ENCODE measurements around the gene FMNL2.

The FMNL2 gene

GRCh38 chr2:152445375-152445774 lies 110.4 kb downstream of the FMNL2 start:
- no peak overlapping the region for H3K27ac ChIP-seq (replicated peaks; ENCODE audit: low read length)
- no peak overlapping the region for H3K14ac ChIP-seq (ENCODE audit: low read length)
- H3K4me3 ChIP-seq (ENCODE audit: low read length in 2 of 2), result no peak overlapping the region
- no peak overlapping the region for H2AFZ ChIP-seq (ENCODE audit: low read length)
- no peak overlapping the region for H3K9ac ChIP-seq (ENCODE audit: low read depth, low read length, poor library complexity)
- H3K4me1 ChIP-seq (ENCODE audit: control insufficient read depth in 2 of 2, insufficient read depth in 1 of 2, low read depth in 1 of 2, low read length in 2 of 2), result peaks cover 7 to 19% of the 10 kb centered on the region in 2 donors
- H2AK5ac ChIP-seq (ENCODE audit: low read depth, low read length), result no peak overlapping the region
- WGBS, 2 donors (ENCODE audit: extremely low coverage in 2 of 2, insufficient read length in 2 of 2, insufficient replicate concordance in 1 of 2), result no CpG with 5 or more reads among the region's 2 CpGs
- H3K4me2 ChIP-seq (ENCODE audit: insufficient read depth, low read length, poor library complexity, severe bottlenecking), result no peak overlapping the region
- H3K27me3 ChIP-seq (ENCODE audit: control insufficient read depth in 3 of 3, insufficient read depth in 3 of 3, low read depth in 1 of 3, low read length in 3 of 3), result no peaks in the 10 kb centered on the region
- H3K4ac ChIP-seq (ENCODE audit: low read length), result no peak overlapping the region
- no peak overlapping the region for H2BK15ac ChIP-seq (ENCODE audit: low read length)
- H3K9me3 ChIP-seq (replicated peaks in 1 of 2; ENCODE audit: control insufficient read depth in 2 of 2, insufficient read depth in 1 of 2, low read depth in 1 of 2, low read length in 2 of 2), result no peaks in the 10 kb centered on the region
- no peak overlapping the region for H3K23ac ChIP-seq (ENCODE audit: low read depth, low read length, poor library complexity)
- no peaks in the 10 kb centered on the region for H3K79me1 ChIP-seq (ENCODE audit: low read depth, low read length)
- no peak overlapping the region for H4K91ac ChIP-seq (ENCODE audit: low read depth, low read length, poor library complexity)
- no peak overlapping the region for H4K8ac ChIP-seq (ENCODE audit: low read depth, low read length)
- H2BK5ac ChIP-seq (ENCODE audit: low read length), result no peak overlapping the region
- H3K36me3 ChIP-seq (replicated peaks in 1 of 2; ENCODE audit: control insufficient read depth in 2 of 2, insufficient read depth in 2 of 2, low read length in 2 of 2), result no peaks in the 10 kb centered on the region
- no peak overlapping the region for H2BK12ac ChIP-seq (ENCODE audit: low read length)
- H2BK120ac ChIP-seq (ENCODE audit: low read depth, low read length), result no peak overlapping the region
- no peak for DNase-seq (ENCODE audit: low spot score)
- no peak overlapping the region for H3K18ac ChIP-seq (ENCODE audit: low read length)

GRCh38 chr2:152445791-152446201 lies 110.8 kb downstream of the FMNL2 start:
- H4K91ac ChIP-seq (ENCODE audit: low read depth, low read length, poor library complexity), result no peak overlapping the region
- WGBS, 2 donors (ENCODE audit: extremely low coverage in 2 of 2, insufficient read length in 2 of 2, insufficient replicate concordance in 1 of 2), result no CpG with 5 or more reads among the region's 3 CpGs
- DNase-seq (ENCODE audit: low spot score), result no peak

GRCh38 chr2:152446213-152446612 lies 111.2 kb downstream of the FMNL2 start:
- no CpG with 5 or more reads among the region's 1 CpG for WGBS, 2 donors (ENCODE audit: extremely low coverage in 2 of 2, insufficient read length in 2 of 2, insufficient replicate concordance in 1 of 2)
- Histone ChIP-seq H3K14ac (ENCODE audit: low read length) (no peak overlapping the region), H4K91ac (ENCODE audit: low read depth, low read length, poor library complexity) (no peak overlapping the region), H3K23ac (ENCODE audit: low read depth, low read length, poor library complexity) (no peak overlapping the region), H3K79me1 (ENCODE audit: low read depth, low read length) (no peaks in the 10 kb centered on the region), H2AK5ac (ENCODE audit: low read depth, low read length) (no peak overlapping the region), H3K4me1 (ENCODE audit: control insufficient read depth in 2 of 2, insufficient read depth in 1 of 2, low read depth in 1 of 2, low read length in 2 of 2) (peaks cover 9 to 19% of the 10 kb centered on the region in 2 donors), H3K4me3 (ENCODE audit: low read length in 2 of 2) (no peak overlapping the region), H3K27ac (replicated peaks; ENCODE audit: low read length) (no peak overlapping the region), H2BK12ac (ENCODE audit: low read length) (no peak overlapping the region), H2BK15ac (ENCODE audit: low read length) (no peak overlapping the region), H3K9me3 (replicated peaks in 1 of 2; ENCODE audit: control insufficient read depth in 2 of 2, insufficient read depth in 1 of 2, low read depth in 1 of 2, low read length in 2 of 2) (no peaks in the 10 kb centered on the region), H3K4me2 (ENCODE audit: insufficient read depth, low read length, poor library complexity, severe bottlenecking) (no peak overlapping the region), H3K9ac (ENCODE audit: low read depth, low read length, poor library complexity) (no peak overlapping the region), H2BK120ac (ENCODE audit: low read depth, low read length) (no peak overlapping the region), H3K36me3 (replicated peaks in 1 of 2; ENCODE audit: control insufficient read depth in 2 of 2, insufficient read depth in 2 of 2, low read length in 2 of 2) (peaks cover 0 to 3% of the 10 kb centered on the region in 2 donors), H2BK5ac (ENCODE audit: low read length) (no peak overlapping the region), H2AFZ (ENCODE audit: low read length) (no peak overlapping the region), H4K8ac (ENCODE audit: low read depth, low read length) (no peak overlapping the region), H3K27me3 (ENCODE audit: control insufficient read depth in 3 of 3, insufficient read depth in 3 of 3, low read depth in 1 of 3, low read length in 3 of 3) (no peaks in the 10 kb centered on the region), H3K4ac (ENCODE audit: low read length) (no peak overlapping the region), H3K18ac (ENCODE audit: low read length) (no peak overlapping the region)
- DNase-seq (ENCODE audit: low spot score), result no peak

More at GRCh38 chr2:152445791-152446201, 110.8 kb downstream of the FMNL2 start:
- Histone ChIP-seq H2BK120ac (ENCODE audit: low read depth, low read length) (no peak overlapping the region), H4K8ac (ENCODE audit: low read depth, low read length) (no peak overlapping the region), H3K27me3 (ENCODE audit: control insufficient read depth in 3 of 3, insufficient read depth in 3 of 3, low read depth in 1 of 3, low read length in 3 of 3) (no peaks in the 10 kb centered on the region), H2BK15ac (ENCODE audit: low read length) (no peak overlapping the region), H3K4me1 (ENCODE audit: control insufficient read depth in 2 of 2, insufficient read depth in 1 of 2, low read depth in 1 of 2, low read length in 2 of 2) (peaks cover 9 to 19% of the 10 kb centered on the region in 2 donors), H3K9me3 (replicated peaks in 1 of 2; ENCODE audit: control insufficient read depth in 2 of 2, insufficient read depth in 1 of 2, low read depth in 1 of 2, low read length in 2 of 2) (no peaks in the 10 kb centered on the region), H2BK5ac (ENCODE audit: low read length) (no peak overlapping the region), H3K14ac (ENCODE audit: low read length) (no peak overlapping the region), H3K4me3 (ENCODE audit: low read length in 2 of 2) (no peak overlapping the region), H3K79me1 (ENCODE audit: low read depth, low read length) (no peaks in the 10 kb centered on the region), H3K4me2 (ENCODE audit: insufficient read depth, low read length, poor library complexity, severe bottlenecking) (no peak overlapping the region), H2AFZ (ENCODE audit: low read length) (no peak overlapping the region), H3K36me3 (replicated peaks in 1 of 2; ENCODE audit: control insufficient read depth in 2 of 2, insufficient read depth in 2 of 2, low read length in 2 of 2) (peaks cover 0 to 3% of the 10 kb centered on the region in 2 donors), H3K27ac (replicated peaks; ENCODE audit: low read length) (no peak overlapping the region), H3K18ac (ENCODE audit: low read length) (no peak overlapping the region), H2AK5ac (ENCODE audit: low read depth, low read length) (no peak overlapping the region), H3K4ac (ENCODE audit: low read length) (no peak overlapping the region), H3K9ac (ENCODE audit: low read depth, low read length, poor library complexity) (no peak overlapping the region), H3K23ac (ENCODE audit: low read depth, low read length, poor library complexity) (no peak overlapping the region), H2BK12ac (ENCODE audit: low read length) (no peak overlapping the region)

GRCh38 chr2:152447897-152448296 lies 112.9 kb downstream of the FMNL2 start:
- no peak overlapping the region for H3K18ac ChIP-seq (ENCODE audit: low read length)
- no peak overlapping the region for H2BK5ac ChIP-seq (ENCODE audit: low read length)
- H4K91ac ChIP-seq (ENCODE audit: low read depth, low read length, poor library complexity), result no peak overlapping the region
- H3K14ac ChIP-seq (ENCODE audit: low read length), result no peak overlapping the region
- no peak overlapping the region for H2AK5ac ChIP-seq (ENCODE audit: low read depth, low read length)
- H2BK12ac ChIP-seq (ENCODE audit: low read length), result no peak overlapping the region
- H3K4me1 ChIP-seq (ENCODE audit: control insufficient read depth in 2 of 2, insufficient read depth in 1 of 2, low read depth in 1 of 2, low read length in 2 of 2), result peaks cover 13 to 31% of the 10 kb centered on the region in 2 donors
- no peak overlapping the region for H3K9ac ChIP-seq (ENCODE audit: low read depth, low read length, poor library complexity)
- H2BK15ac ChIP-seq (ENCODE audit: low read length), result no peak overlapping the region
- H3K9me3 ChIP-seq (replicated peaks in 1 of 2; ENCODE audit: control insufficient read depth in 2 of 2, insufficient read depth in 1 of 2, low read depth in 1 of 2, low read length in 2 of 2), result no peaks in the 10 kb centered on the region
- no CpG with 5 or more reads among the region's 1 CpG for WGBS, 2 donors (ENCODE audit: extremely low coverage in 2 of 2, insufficient read length in 2 of 2, insufficient replicate concordance in 1 of 2)
- H3K27ac ChIP-seq (replicated peaks; ENCODE audit: low read length), result no peak overlapping the region
- no peak for DNase-seq (ENCODE audit: low spot score)
- no peak overlapping the region for H3K4ac ChIP-seq (ENCODE audit: low read length)
- H3K27me3 ChIP-seq (ENCODE audit: control insufficient read depth in 3 of 3, insufficient read depth in 3 of 3, low read depth in 1 of 3, low read length in 3 of 3), result no peaks in the 10 kb centered on the region
- H3K4me2 ChIP-seq (ENCODE audit: insufficient read depth, low read length, poor library complexity, severe bottlenecking), result no peak overlapping the region
- no peak overlapping the region for H3K23ac ChIP-seq (ENCODE audit: low read depth, low read length, poor library complexity)
- no peaks in the 10 kb centered on the region for H3K79me1 ChIP-seq (ENCODE audit: low read depth, low read length)
- H2BK120ac ChIP-seq (ENCODE audit: low read depth, low read length), result no peak overlapping the region
- no peak overlapping the region for H3K4me3 ChIP-seq (ENCODE audit: low read length in 2 of 2)
- no peak overlapping the region for H4K8ac ChIP-seq (ENCODE audit: low read depth, low read length)
- peaks cover 0 to 3% of the 10 kb centered on the region in 2 donors for H3K36me3 ChIP-seq (replicated peaks in 1 of 2; ENCODE audit: control insufficient read depth in 2 of 2, insufficient read depth in 2 of 2, low read length in 2 of 2)
- H2AFZ ChIP-seq (ENCODE audit: low read length), result no peak overlapping the region
